Endodermal cell (in vitro differentiated cells): ENCODE results near the gene RAB3A. TPM values are rescaled to one million over a fixed set of nuclear protein-coding genes. Genes with fewer than 3 reads are reported as not detected.

Source experiments
- DNase-seq: peaks from one replicate; pipeline ENCODE4 v3.0.0-alpha.2; 2017
- H3K27ac ChIP-seq: 2 replicates; pipeline ENCODE4 v1.5.1; 2013; ENCODE audit warnings: mild to moderate bottlenecking, low read depth, low read length, moderate library complexity
- H3K27me3 ChIP-seq: 2 replicates; pipeline ENCODE4 v1.6.1; 2013; ENCODE audit warnings: mild to moderate bottlenecking, low read length, moderate library complexity; ENCODE audit not compliant: insufficient read depth, control insufficient read depth, poor library complexity, severe bottlenecking
- H3K36me3 ChIP-seq: 2 replicates; pipeline ENCODE4 v1.7.0; 2013; ENCODE audit warnings: mild to moderate bottlenecking, low read length, moderate library complexity; ENCODE audit not compliant: control insufficient read depth, insufficient read depth
- H3K4me1 ChIP-seq: one replicate; pipeline ENCODE4 v1.7.0; 2013; ENCODE audit warnings: low read length; ENCODE audit not compliant: control insufficient read depth, insufficient read depth
- H3K4me3 ChIP-seq: 2 replicates; pipeline ENCODE4 v1.5.1; 2013; ENCODE audit warnings: mild to moderate bottlenecking, low read length, moderate library complexity
- H3K9ac ChIP-seq: 2 replicates; pipeline ENCODE4 v1.6.1; 2013; ENCODE audit warnings: mild to moderate bottlenecking, low read length, moderate library complexity; ENCODE audit not compliant: poor library complexity, severe bottlenecking; ENCODE audit errors: extremely low read depth
- H3K9me3 ChIP-seq: 2 replicates; pipeline ENCODE4 v1.6.1; 2013; ENCODE audit warnings: mild to moderate bottlenecking, low read length, moderate library complexity; ENCODE audit not compliant: control insufficient read depth
- H3K27ac Mint-ChIP-seq: 2 replicates; pipeline ENCODE4 v1.8.0; 2020; ENCODE audit warnings: mixed read lengths
- H3K27me3 Mint-ChIP-seq: 2 replicates; pipeline ENCODE4 v1.8.0; 2021; ENCODE audit warnings: mild to moderate bottlenecking, mixed read lengths; ENCODE audit not compliant: insufficient read depth
- H3K36me3 Mint-ChIP-seq: 2 replicates; pipeline ENCODE4 v1.8.0; 2020; ENCODE audit warnings: low read depth, mixed read lengths
- H3K4me1 Mint-ChIP-seq: 2 replicates; pipeline ENCODE4 v1.8.0; 2020; ENCODE audit warnings: mixed read lengths
- H3K4me3 Mint-ChIP-seq: 2 replicates; pipeline ENCODE4 v1.8.0; 2020; ENCODE audit warnings: mild to moderate bottlenecking, moderate library complexity, mixed read lengths
- H3K9me3 Mint-ChIP-seq: 2 replicates; pipeline ENCODE4 v1.8.0; 2020; ENCODE audit warnings: mild to moderate bottlenecking, mixed read lengths
- WGBS, 2 experiments: methylation state at CpG; one replicate each; pipeline versions ENCODE4 v1.1.5 to v1.1.7; 2013; ENCODE audit warnings: missing lambda C conversion rate in 2 of 2, mixed read lengths in 1 of 2; ENCODE audit not compliant: insufficient coverage in 1 of 2, insufficient read length in 1 of 2; 5-methylcytosine and 5-hydroxymethylcytosine counted together
- total RNA-seq, 2 donors: library from RNA; stranded (reverse); fragmentation: NEBNext Ultra II Directional in 1 of 2; extraction: Animal tissue kit (Norgen Biotek cat#: 25700) in 1 of 2; gene quantifications; 2 replicates in 1 of 2; 3 replicates in 1 of 2; pipeline ENCODE4 v1.2.1, GENCODE V29; 2021
- TF ChIP-seq, protein P1 (sequence below): fragments of 200-600 bp; sonication (generic); conservative IDR thresholded peaks from 2 replicates; pipeline ENCODE4 v1.5.0; 2021; ENCODE audit warnings: antibody characterized with exemption, mild to moderate bottlenecking

The RAB3A gene
- total RNA-seq, 2 donors from 2014 or later, result 3.6 to 3.9 TPM

DNA sequence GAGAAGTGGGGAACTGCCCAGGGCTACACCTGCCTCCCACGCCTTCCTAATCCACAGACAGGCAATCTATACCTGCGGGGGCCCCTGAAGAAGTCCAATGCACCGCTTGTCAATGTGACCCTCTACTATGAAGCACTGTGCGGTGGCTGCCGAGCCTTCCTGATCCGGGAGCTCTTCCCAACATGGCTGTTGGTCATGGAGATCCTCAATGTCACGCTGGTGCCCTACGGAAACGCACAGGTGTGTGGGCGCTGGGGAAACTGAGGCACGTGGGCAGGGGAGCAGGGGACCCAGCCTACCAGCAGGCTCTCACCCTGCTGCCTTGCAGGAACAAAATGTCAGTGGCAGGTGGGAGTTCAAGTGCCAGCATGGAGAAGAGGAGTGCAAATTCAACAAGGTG, 28.9 kb downstream of the RAB3A start:
- peaks cover 16% of the 10 kb centered on the region for H3K36me3 Mint-ChIP-seq
- no peaks in the 10 kb centered on the region for H3K9me3 Mint-ChIP-seq
- H3K27me3 Mint-ChIP-seq, result peaks cover 14% of the 10 kb centered on the region
- H3K4me1 Mint-ChIP-seq, result no peaks in the 10 kb centered on the region
- WGBS, 2 experiments, result 90 to 92% methylated on average over 8 to 11 of the region's 11 CpGs
- DNase-seq, result no peak
- H3K27ac ChIP-seq, result no peak overlapping the region
- no peaks in the 10 kb centered on the region for H3K36me3 ChIP-seq
- peaks cover 3% of the 10 kb centered on the region for H3K4me1 ChIP-seq
- H3K27me3 ChIP-seq, result peaks cover 19% of the 10 kb centered on the region
- no peak overlapping the region for H3K4me3 ChIP-seq
- H3K9ac ChIP-seq, result no peak overlapping the region
- H3K4me3 Mint-ChIP-seq, result no peak overlapping the region
- H3K9me3 ChIP-seq, result no peaks in the 10 kb centered on the region
- no peak overlapping the region for H3K27ac Mint-ChIP-seq
- TF ChIP-seq, protein P1, sequence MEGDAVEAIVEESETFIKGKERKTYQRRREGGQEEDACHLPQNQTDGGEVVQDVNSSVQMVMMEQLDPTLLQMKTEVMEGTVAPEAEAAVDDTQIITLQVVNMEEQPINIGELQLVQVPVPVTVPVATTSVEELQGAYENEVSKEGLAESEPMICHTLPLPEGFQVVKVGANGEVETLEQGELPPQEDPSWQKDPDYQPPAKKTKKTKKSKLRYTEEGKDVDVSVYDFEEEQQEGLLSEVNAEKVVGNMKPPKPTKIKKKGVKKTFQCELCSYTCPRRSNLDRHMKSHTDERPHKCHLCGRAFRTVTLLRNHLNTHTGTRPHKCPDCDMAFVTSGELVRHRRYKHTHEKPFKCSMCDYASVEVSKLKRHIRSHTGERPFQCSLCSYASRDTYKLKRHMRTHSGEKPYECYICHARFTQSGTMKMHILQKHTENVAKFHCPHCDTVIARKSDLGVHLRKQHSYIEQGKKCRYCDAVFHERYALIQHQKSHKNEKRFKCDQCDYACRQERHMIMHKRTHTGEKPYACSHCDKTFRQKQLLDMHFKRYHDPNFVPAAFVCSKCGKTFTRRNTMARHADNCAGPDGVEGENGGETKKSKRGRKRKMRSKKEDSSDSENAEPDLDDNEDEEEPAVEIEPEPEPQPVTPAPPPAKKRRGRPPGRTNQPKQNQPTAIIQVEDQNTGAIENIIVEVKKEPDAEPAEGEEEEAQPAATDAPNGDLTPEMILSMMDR, result no peak

DNA sequence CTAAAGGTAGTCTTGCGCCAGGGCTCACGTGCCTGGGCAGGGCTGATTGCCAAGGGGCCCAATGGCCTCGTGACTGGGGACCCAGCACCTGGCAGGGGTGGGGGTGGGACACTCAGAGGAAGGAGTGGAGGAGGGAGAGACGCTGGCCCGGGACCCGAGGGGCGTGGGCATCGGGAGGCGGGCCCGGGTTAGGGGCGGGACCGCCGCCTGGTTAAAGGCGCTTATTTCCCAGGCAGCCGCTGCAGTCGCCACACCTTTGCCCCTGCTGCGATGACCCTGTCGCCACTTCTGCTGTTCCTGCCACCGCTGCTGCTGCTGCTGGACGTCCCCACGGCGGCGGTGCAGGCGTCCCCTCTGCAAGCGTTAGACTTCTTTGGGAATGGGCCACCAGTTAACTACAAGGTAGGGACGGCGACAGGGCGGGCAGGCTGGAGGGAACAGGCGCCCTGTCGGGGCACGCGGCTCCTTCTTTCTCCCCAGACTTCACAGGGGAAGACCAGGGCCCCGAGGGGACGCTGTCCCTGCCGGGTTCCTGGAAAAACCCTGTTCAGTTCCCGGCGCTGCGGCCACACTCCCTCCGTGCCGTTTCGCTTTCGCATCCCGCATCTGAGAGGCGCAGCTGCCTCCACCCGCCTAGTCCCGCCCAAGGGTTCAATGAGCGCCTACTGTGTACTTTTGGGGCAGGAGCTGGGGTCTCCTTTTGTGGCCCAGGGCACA, 30.1 kb downstream of the RAB3A start, which contains the start of gene IFI30:
Gene IFI30 (plus strand): TSS at position 242 of the 717 bp plus-strand sequence. CDS start 29 bp downstream, at position 271.
- DNase-seq, result peak; percentile 93
- H3K27ac Mint-ChIP-seq, result peak within 1 kb of the TSS; percentile 66
- peaks cover 7% of the 10 kb centered on the region for H3K36me3 ChIP-seq
- H3K9me3 Mint-ChIP-seq, result no peaks in the 10 kb centered on the region
- peak within 1 kb of the TSS; percentile 82 for H3K4me3 ChIP-seq
- no peak within 1 kb of the TSS for H3K27ac ChIP-seq
- H3K4me1 Mint-ChIP-seq, result no peaks in the 10 kb centered on the region
- peaks cover 19% of the 10 kb centered on the region for H3K27me3 ChIP-seq
- peak within 1 kb of the TSS; percentile 68 for H3K4me3 Mint-ChIP-seq
- no peaks in the 10 kb centered on the region for H3K9me3 ChIP-seq
- H3K36me3 Mint-ChIP-seq, result peaks cover 24% of the 10 kb centered on the region
- H3K4me1 ChIP-seq, result peaks cover 3% of the 10 kb centered on the region
- TF ChIP-seq, protein P1, result peak; percentile 17
- H3K27me3 Mint-ChIP-seq, result peaks cover 14% of the 10 kb centered on the region
- H3K9ac ChIP-seq, result no peak within 1 kb of the TSS
- WGBS, 2 experiments, result 3 to 6% methylated on average over 31 to 47 of the region's 47 CpGs

DNA sequence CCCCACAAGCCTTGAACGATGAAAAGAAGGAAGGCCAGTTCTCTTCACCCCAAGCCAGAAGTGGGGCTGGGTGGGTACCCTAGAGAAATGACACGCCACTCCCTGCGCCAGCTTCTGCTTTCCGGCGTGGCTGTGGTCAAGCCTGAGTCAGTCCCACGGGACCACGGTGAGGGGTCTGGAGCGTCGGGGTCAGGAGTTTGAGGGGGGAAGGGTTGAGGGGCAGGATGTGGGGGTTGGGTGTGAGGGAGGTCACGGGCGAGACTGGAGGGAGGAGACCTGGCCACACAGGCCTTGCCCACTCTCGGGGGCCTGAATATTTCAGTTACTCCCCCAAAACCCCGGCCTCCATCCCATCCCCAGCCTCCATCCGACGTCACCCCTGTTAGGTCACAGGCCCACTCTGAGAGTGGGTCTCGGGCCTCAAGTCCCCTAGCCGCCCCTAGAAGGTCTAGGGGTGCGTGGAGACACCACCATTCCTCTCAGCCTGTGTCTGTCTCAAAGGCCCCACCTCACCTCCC, 30.7 kb downstream of the RAB3A start:
- TF ChIP-seq, protein P1, result no peak
- no peaks in the 10 kb centered on the region for H3K9me3 Mint-ChIP-seq
- no peak for DNase-seq
- peak overlapping the region; percentile 68 for H3K4me3 Mint-ChIP-seq
- peaks cover 27% of the 10 kb centered on the region for H3K36me3 Mint-ChIP-seq
- no peak overlapping the region for H3K4me3 ChIP-seq
- H3K27me3 Mint-ChIP-seq, result peaks cover 14% of the 10 kb centered on the region
- H3K4me1 ChIP-seq, result peaks cover 3% of the 10 kb centered on the region
- H3K9ac ChIP-seq, result no peak overlapping the region
- H3K27ac ChIP-seq, result no peak overlapping the region
- H3K27ac Mint-ChIP-seq, result no peak overlapping the region
- peaks cover 19% of the 10 kb centered on the region for H3K27me3 ChIP-seq
- no peaks in the 10 kb centered on the region for H3K9me3 ChIP-seq
- 90 to 93% methylated on average over 6 to 18 of the region's 18 CpGs for WGBS, 2 experiments
- H3K4me1 Mint-ChIP-seq, result no peaks in the 10 kb centered on the region
- peaks cover 12% of the 10 kb centered on the region for H3K36me3 ChIP-seq
